HAP-1 (cell line): ENCODE measurements around the gene NUMA1.

Experiments
- DNase-seq, 2 experiments: peaks; one replicate each; pipeline ENCODE4 v3.0.0-alpha.2; 2016 to 2020; ENCODE audit warnings: low spot score in 2 of 2
- H3K27me3 ChIP-seq: fragments of 250-450 bp; sonication (Bioruptor Pico); 2 replicates; pipeline ENCODE4 v1.5.1; 2020; ENCODE audit warnings: low read depth, mild to moderate bottlenecking, moderate library complexity
- H3K36me3 ChIP-seq: fragments of 250-450 bp; sonication (Bioruptor Pico); replicated peaks from 2 replicates; pipeline ENCODE4 v1.5.1; 2020; ENCODE audit warnings: mild to moderate bottlenecking
- H3K4me1 ChIP-seq: fragments of 250-450 bp; sonication (Bioruptor Pico); 2 replicates; pipeline ENCODE4 v1.5.1; 2020; ENCODE audit warnings: mild to moderate bottlenecking
- H3K4me3 ChIP-seq: fragments of 250-450 bp; sonication (Bioruptor Pico); 2 replicates; pipeline ENCODE4 v1.5.1; 2020; ENCODE audit warnings: mild to moderate bottlenecking, moderate library complexity
- H3K9me3 ChIP-seq: fragments of 250-450 bp; sonication (Bioruptor Pico); 2 replicates; pipeline ENCODE4 v1.5.1; 2020; ENCODE audit warnings: mild to moderate bottlenecking, moderate library complexity
- in situ Hi-C: fragments of 300-500 bp; cut with MboI; formaldehyde crosslinking; loops from 3 replicates; pipeline ENCODE4 v1.14.3; 2020; ENCODE audit warnings: low sequenced_read_pairs, inconsistent platforms, mixed read lengths

NUMA1 gene, protein sequence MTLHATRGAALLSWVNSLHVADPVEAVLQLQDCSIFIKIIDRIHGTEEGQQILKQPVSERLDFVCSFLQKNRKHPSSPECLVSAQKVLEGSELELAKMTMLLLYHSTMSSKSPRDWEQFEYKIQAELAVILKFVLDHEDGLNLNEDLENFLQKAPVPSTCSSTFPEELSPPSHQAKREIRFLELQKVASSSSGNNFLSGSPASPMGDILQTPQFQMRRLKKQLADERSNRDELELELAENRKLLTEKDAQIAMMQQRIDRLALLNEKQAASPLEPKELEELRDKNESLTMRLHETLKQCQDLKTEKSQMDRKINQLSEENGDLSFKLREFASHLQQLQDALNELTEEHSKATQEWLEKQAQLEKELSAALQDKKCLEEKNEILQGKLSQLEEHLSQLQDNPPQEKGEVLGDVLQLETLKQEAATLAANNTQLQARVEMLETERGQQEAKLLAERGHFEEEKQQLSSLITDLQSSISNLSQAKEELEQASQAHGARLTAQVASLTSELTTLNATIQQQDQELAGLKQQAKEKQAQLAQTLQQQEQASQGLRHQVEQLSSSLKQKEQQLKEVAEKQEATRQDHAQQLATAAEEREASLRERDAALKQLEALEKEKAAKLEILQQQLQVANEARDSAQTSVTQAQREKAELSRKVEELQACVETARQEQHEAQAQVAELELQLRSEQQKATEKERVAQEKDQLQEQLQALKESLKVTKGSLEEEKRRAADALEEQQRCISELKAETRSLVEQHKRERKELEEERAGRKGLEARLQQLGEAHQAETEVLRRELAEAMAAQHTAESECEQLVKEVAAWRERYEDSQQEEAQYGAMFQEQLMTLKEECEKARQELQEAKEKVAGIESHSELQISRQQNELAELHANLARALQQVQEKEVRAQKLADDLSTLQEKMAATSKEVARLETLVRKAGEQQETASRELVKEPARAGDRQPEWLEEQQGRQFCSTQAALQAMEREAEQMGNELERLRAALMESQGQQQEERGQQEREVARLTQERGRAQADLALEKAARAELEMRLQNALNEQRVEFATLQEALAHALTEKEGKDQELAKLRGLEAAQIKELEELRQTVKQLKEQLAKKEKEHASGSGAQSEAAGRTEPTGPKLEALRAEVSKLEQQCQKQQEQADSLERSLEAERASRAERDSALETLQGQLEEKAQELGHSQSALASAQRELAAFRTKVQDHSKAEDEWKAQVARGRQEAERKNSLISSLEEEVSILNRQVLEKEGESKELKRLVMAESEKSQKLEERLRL (N-terminal part only)

GRCh38 chr11:72080326-72081183, at the start of gene NUMA1, which contains the start of gene LRRC51:
TSS of gene NUMA1 (minus strand) at chr11:72080542. CDS start at chr11:72035943, 44,599 bp downstream.
TSS of gene LRRC51 (plus strand) at chr11:72080850. CDS start at chr11:72089084, 8,234 bp downstream.
- in situ Hi-C loops: no loop called here
- peak; percentile 99 to 100 for DNase-seq
- Histone ChIP-seq H3K36me3 (0 out of 2 replicates have a peak, but pooled peaks cover 4% of the 10 kb centered on the region), H3K9me3 (no peaks in the 10 kb centered on the region), H3K4me3 (peak within 1 kb of the TSS; percentile 79), H3K4me1 (peaks cover 11% of the 10 kb centered on the region), H3K27me3 (no peaks in the 10 kb centered on the region)

DNA sequence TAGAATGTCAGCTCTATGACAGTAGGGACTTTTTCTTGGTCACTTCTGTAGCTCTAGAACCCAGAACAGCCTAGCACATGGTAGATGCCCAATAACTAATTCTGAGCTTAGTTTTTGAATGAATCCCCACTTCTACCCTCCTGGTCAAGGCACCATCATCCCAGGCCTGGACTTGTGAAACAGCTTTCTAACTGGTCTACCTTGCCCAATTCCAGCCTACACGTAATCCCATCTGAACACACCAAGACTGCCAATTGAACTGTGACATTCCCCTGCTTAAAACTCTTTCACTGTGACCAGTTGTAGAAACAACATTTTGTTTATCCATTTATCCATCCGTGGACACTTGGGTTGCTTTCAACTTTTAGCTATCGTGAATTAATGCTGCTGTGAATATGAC, 49.0 kb upstream of the NUMA1 start:
- peaks cover 9% of the 10 kb centered on the region for H3K9me3 ChIP-seq
- in situ Hi-C loops: no loop called here
- no peaks in the 10 kb centered on the region for H3K27me3 ChIP-seq
- no peak for DNase-seq
- no peaks in the 10 kb centered on the region for H3K4me1 ChIP-seq
- no peak overlapping the region for H3K4me3 ChIP-seq
- no peaks in the 10 kb centered on the region for H3K36me3 ChIP-seq

DNA sequence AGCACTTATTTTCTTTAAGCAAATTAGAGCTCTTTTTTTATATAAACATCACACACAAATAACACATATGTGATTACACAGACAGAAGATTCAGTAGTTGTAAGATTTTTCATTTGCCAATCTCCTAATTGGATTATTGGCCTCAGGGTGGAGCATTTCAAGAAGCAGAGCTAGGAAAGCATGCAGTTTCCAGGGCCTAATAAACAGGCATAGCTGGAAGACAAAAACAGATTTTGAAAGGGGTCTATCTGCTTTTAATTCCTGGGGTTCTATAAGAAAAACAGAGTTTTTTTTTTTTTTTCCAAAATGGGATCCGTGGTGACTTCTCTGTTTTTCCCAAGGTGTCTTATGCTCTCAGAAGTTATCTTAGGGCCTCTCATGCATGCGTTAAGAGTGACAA, 47.6 kb upstream of the NUMA1 start:
- Histone ChIP-seq H3K9me3 (peaks cover 9% of the 10 kb centered on the region), H3K36me3 (no peaks in the 10 kb centered on the region), H3K4me1 (no peaks in the 10 kb centered on the region), H3K4me3 (no peak overlapping the region), H3K27me3 (no peaks in the 10 kb centered on the region)
- no peak for DNase-seq
- in situ Hi-C loops: no loop called here

DNA sequence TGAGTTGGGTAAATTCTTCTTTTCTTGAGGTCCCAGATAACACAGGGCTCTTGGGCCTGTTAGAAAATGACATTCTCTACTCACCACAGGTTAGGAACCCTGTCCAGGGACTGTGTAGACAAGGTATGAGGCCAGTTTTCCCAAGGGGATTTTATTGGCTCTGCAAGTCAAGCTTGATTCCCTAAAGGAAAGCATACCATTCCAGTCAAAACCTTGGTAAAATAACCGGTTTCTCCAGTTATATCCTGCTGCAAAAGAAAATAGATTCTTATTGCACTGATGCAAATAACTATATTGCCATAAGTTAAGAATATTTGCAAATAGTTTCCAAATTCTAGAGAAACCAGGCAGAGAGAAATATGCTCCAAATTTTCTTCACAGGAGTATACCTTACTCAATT, 45.6 kb upstream of the NUMA1 start:
- no peak for DNase-seq
- Histone ChIP-seq H3K27me3 (no peaks in the 10 kb centered on the region), H3K36me3 (no peaks in the 10 kb centered on the region), H3K9me3 (peaks cover 9% of the 10 kb centered on the region), H3K4me3 (no peak overlapping the region), H3K4me1 (no peaks in the 10 kb centered on the region)
- in situ Hi-C loops: no loop called here

- H3K36me3 ChIP-seq: no peaks in the 10 kb centered on the region
- no peak for DNase-seq
- no peaks in the 10 kb centered on the region for H3K27me3 ChIP-seq
- in situ Hi-C loops: no loop called here
- peaks cover 9% of the 10 kb centered on the region for H3K9me3 ChIP-seq
- H3K4me1 ChIP-seq: no peaks in the 10 kb centered on the region
- H3K4me3 ChIP-seq: no peak overlapping the region
Observed at GRCh38 chr11:72124046-72124445, 43.7 kb upstream of the NUMA1 start.

GRCh38 chr11:72123117-72123653, 42.8 kb upstream of the NUMA1 start:
- Histone ChIP-seq H3K36me3 (no peaks in the 10 kb centered on the region), H3K27me3 (no peaks in the 10 kb centered on the region), H3K4me1 (no peaks in the 10 kb centered on the region), H3K4me3 (no peak overlapping the region), H3K9me3 (peaks cover 4% of the 10 kb centered on the region)
- DNase-seq: no peak
- in situ Hi-C loops: no loop called here

- Histone ChIP-seq H3K27me3 (no peaks in the 10 kb centered on the region), H3K36me3 (no peaks in the 10 kb centered on the region), H3K4me3 (no peak overlapping the region), H3K9me3 (peaks cover 4% of the 10 kb centered on the region; the same call in 1 of the 2 replicates), H3K4me1 (no peaks in the 10 kb centered on the region)
- no peak for DNase-seq
- in situ Hi-C loops: no loop called here
Observed at GRCh38 chr11:72122607-72123006, 42.3 kb upstream of the NUMA1 start.

DNA sequence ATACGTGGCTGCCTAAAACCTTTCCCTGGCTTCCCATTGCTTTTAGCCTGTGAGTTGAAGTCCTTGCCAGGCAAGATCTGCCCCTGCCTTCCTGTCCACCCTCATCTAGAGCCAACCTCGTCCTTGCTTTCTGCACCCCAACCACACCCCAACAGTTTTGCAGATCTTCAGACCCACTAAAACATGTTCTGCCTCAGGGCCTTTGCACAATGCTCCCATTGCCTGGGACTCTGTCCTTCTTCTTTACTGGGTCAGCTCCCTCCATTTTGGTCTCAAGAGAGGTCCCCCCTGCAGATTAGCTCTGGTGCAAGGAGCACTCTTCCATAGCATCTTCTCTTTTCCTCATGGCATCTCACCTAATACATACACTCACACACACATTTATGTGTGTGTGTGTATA, 40.6 kb upstream of the NUMA1 start:
- Histone ChIP-seq H3K36me3 (no peaks in the 10 kb centered on the region), H3K4me3 (no peak overlapping the region), H3K27me3 (no peaks in the 10 kb centered on the region), H3K9me3 (no peaks in the 10 kb centered on the region; the same call in 1 of the 2 replicates), H3K4me1 (no peaks in the 10 kb centered on the region)
- in situ Hi-C loops: no loop called here
- no peak for DNase-seq

DNA sequence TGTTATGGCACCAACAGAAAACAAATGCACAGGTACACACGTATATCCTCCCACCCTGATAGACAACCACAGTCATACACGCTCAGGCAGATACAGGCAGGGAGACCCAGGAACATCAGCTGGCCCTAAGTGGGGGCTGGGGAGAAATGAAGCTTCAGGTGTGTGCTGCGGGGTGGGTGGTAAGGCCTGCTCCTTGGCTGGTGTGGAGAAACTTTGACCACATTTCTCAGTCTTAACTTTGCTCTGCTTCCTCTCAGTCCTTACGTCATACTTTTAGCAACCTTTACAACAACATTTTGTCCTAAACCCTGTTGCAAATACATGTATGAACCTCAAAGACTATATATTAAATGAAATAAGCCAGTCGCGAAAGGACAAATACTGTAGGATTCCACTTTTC, 38.9 kb upstream of the NUMA1 start:
- DNase-seq: no peak
- H3K4me1 ChIP-seq: no peaks in the 10 kb centered on the region
- in situ Hi-C loops: no loop called here
- no peak overlapping the region for H3K4me3 ChIP-seq
- H3K9me3 ChIP-seq: no peaks in the 10 kb centered on the region
- no peaks in the 10 kb centered on the region for H3K27me3 ChIP-seq
- H3K36me3 ChIP-seq: no peaks in the 10 kb centered on the region

DNA sequence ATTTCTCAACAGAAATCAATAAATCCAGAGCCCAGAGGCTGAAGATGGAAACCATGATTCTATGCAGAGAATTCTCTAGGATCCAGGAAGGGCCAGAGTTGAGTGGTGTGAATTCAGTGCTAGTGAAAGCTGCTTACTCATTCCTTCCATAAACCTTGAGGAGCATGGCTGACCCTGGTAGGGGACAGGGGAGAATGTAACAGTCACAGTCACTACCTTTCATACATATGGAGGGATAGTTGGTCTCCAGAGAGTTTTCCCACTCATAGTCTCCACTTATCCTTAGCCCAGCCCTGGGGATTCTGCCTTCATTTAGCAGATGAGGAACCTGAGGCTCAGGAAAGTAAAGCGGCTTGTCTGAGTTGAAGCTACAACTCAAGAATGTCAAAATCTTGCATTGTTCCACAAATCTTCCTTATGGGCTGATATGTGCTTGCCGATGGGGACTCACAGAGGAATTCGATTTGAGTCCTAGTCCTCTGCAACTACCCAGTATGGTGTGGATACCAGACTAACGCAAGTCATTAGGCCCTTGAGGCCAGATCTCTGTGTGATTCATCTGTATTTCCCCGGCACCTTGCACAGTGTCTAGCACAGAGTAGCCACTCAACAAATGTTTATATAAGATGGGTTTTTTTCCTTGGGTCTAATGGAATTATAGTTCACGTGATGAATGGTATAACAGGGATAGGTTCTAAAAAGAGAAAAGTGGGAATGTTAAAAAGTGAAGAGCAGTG, 35.8 kb upstream of the NUMA1 start:
- H3K36me3 ChIP-seq: no peaks in the 10 kb centered on the region
- H3K4me3 ChIP-seq: no peak overlapping the region
- peaks cover 10% of the 10 kb centered on the region for H3K4me1 ChIP-seq
- DNase-seq: no peak
- no peaks in the 10 kb centered on the region for H3K27me3 ChIP-seq
- in situ Hi-C loops: no loop called here
- H3K9me3 ChIP-seq: no peaks in the 10 kb centered on the region; the same call in 1 of the 2 replicates

DNA sequence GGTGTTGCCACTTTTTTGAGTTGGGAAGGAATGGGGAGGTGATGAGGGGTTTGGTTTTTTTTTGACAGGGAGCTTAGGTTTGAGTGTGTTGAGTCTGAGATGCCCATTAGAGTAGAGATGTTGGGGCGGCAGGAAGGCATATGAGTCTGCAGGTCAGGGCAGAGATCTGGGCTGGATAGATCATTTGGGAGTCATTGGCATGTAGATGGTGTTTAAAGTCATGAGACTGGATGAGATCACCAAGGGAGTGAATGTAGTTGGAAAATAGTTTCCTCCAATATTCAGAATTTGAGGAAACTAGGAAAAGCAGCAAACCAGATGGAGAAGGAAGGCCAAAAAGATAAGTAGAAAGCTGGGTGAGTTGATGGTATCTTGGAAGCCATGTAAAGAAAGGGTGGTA, 34.2 kb upstream of the NUMA1 start:
- no peaks in the 10 kb centered on the region; the same call in 1 of the 2 replicates for H3K9me3 ChIP-seq
- in situ Hi-C loops: no loop called here
- H3K4me3 ChIP-seq: no peak overlapping the region
- H3K36me3 ChIP-seq: peaks cover 9% of the 10 kb centered on the region; the same call in 1 of the 2 replicates
- no peaks in the 10 kb centered on the region for H3K27me3 ChIP-seq
- DNase-seq: no peak
- peaks cover 10% of the 10 kb centered on the region for H3K4me1 ChIP-seq
